A549 (cell line): ENCODE data around the gene ITSN1. TPM values are rescaled to one million over a fixed set of nuclear protein-coding genes. Genes with fewer than 3 reads are reported as not detected.
"Not testable (repeated sequence)": the region's sequence is repeated elsewhere in the genome, so short reads cannot be mapped to it uniquely, and the experiment has no call there.

ENCODE experiments used
- ATAC-seq, 2 experiments: fragments of 200-7000 bp in 1 of 2; fragments of >200 bp in 1 of 2; cut with Nextera tagmentation in 1 of 2; cut with Tn5 transposase in 1 of 2; 3 replicates each; pipeline versions ENCODE4 v1.8.0 to v1.9.1; 2018 to 2020; ENCODE audit warnings: mild to moderate bottlenecking in 1 of 2, moderate library complexity in 1 of 2
- CTCF ChIA-PET: fragments of 300-600 bp; sonication (Branson Sonifier 250); formaldehyde crosslinking; extraction: SDS; loops from one replicate; lab custom pipeline; 2021; ENCODE audit warnings: antibody characterized with exemption, inconsistent platforms; lab: Yijun Ruan, JAX
- POLR2A ChIA-PET: fragments of 350-600 bp; formaldehyde crosslinking; extraction: SDS; loops from one replicate; lab custom pipeline; 2021; ENCODE audit warnings: antibody characterized with exemption, inconsistent platforms; lab: Yijun Ruan, JAX
- DNase-seq, 2 experiments: peaks; one replicate each; pipeline versions ENCODE4 v3.0.0 to v3.0.0-alpha.2; 2011 to 2016; ENCODE audit warnings: low read depth in 1 of 2, low spot score in 1 of 2
- FAIRE-seq: peaks from 2 replicates; lab custom pipeline; 2011; peaks lifted over from hg19 to GRCh38; lab: Jason Lieb, UNC
- H3K27ac ChIP-seq, 2 experiments: fragments of >200 bp; sonication (Bioruptor Twin); formaldehyde crosslinking; 3 replicates each; pipeline ENCODE4 v1.5.1; 2016 to 2017
- H3K4me1 ChIP-seq: fragments of >200 bp; sonication (Bioruptor Twin); formaldehyde crosslinking; 3 replicates; pipeline ENCODE4 v1.6.1; 2016
- H3K4me2 ChIP-seq: fragments of >200 bp; sonication (Bioruptor Twin); formaldehyde crosslinking; 3 replicates; pipeline ENCODE4 v1.6.1; 2016
- H3K4me3 ChIP-seq: fragments of >200 bp; sonication (Bioruptor Twin); formaldehyde crosslinking; 3 replicates; pipeline ENCODE4 v1.5.1; 2016
- H3K9me3 ChIP-seq: fragments of >200 bp; sonication (Bioruptor Twin); formaldehyde crosslinking; 3 replicates; pipeline ENCODE4 v1.6.1; 2016
- CBX8 ChIP-seq: fragments of 200-600 bp; sonication (generic); IDR thresholded peaks from 2 replicates; pipeline ENCODE4 v1.6.1; 2016
- CEBPB ChIP-seq, 2 experiments: fragments of >200 bp in 1 of 2; sonication (Bioruptor Twin) in 1 of 2; formaldehyde crosslinking in 1 of 2; IDR thresholded peaks; 2 replicates each; pipeline ENCODE4 v1.6.1; 2012 to 2016
- FOSL2 ChIP-seq, 2 experiments: fragments of 450-650 bp in 1 of 2; fragments of >200 bp in 1 of 2; sonication (Bioruptor Twin) in 1 of 2; formaldehyde crosslinking; IDR thresholded peaks; 2 replicates each; pipeline versions ENCODE4 v1.5.0 to v1.6.1; 2016 to 2020; ENCODE audit warnings: mild to moderate bottlenecking in 1 of 2, moderate library complexity in 1 of 2
- GATA3 ChIP-seq: IDR thresholded peaks from 2 replicates; pipeline ENCODE4 v1.6.1; 2012; ENCODE audit warnings: borderline replicate concordance
- HEYL ChIP-seq: fragments of 250-450 bp; sonication (Bioruptor Pico); IDR thresholded peaks from 2 replicates; pipeline ENCODE4 v1.8.0; 2021; ENCODE audit warnings: mild to moderate bottlenecking, moderate library complexity
- HOXB13 ChIP-seq: fragments of 250-450 bp; sonication (Bioruptor Pico); IDR thresholded peaks from 2 replicates; pipeline ENCODE4 v1.5.0; 2020; ENCODE audit warnings: low read depth, mild to moderate bottlenecking, moderate library complexity
- JUN ChIP-seq, 2 experiments: fragments of >200 bp; sonication (Bioruptor Twin); formaldehyde crosslinking; IDR thresholded peaks; 2 replicates in 1 of 2; 3 replicates in 1 of 2; pipeline ENCODE4 v1.6.1; 2016 to 2017
- JUNB ChIP-seq: fragments of >200 bp; sonication (Bioruptor Twin); formaldehyde crosslinking; IDR thresholded peaks from 2 replicates; pipeline ENCODE4 v1.6.1; 2016
- MAX ChIP-seq: IDR thresholded peaks from 2 replicates; pipeline ENCODE4 v1.6.1; 2012
- NPAS2 ChIP-seq: fragments of 250-450 bp; sonication (Bioruptor Pico); IDR thresholded peaks from 2 replicates; pipeline ENCODE4 v1.8.0; 2022; ENCODE audit warnings: mild to moderate bottlenecking, moderate library complexity, borderline replicate concordance
- NR3C1 ChIP-seq: fragments of >200 bp; sonication (Bioruptor Twin); formaldehyde crosslinking; IDR thresholded peaks from 3 replicates; pipeline ENCODE4 v1.6.1; 2017
- PBX3 ChIP-seq: IDR thresholded peaks from 2 replicates; pipeline ENCODE4 v1.6.1; 2012
- PHF8 ChIP-seq: fragments of 200-600 bp; sonication (generic); IDR thresholded peaks from 2 replicates; pipeline ENCODE4 v1.6.1; 2016; ENCODE audit warnings: low read depth, mild to moderate bottlenecking, antibody characterized with exemption, moderate library complexity, borderline replicate concordance
- POLR2A ChIP-seq: IDR thresholded peaks from 2 replicates; pipeline ENCODE4 v1.6.1; 2012; ENCODE audit warnings: mild to moderate bottlenecking, low read length
- SMC3 ChIP-seq: fragments of >200 bp; sonication (Bioruptor Twin); formaldehyde crosslinking; IDR thresholded peaks from 3 replicates; pipeline ENCODE4 v1.6.1; 2018; ENCODE audit warnings: inconsistent platforms
- SREBF2 ChIP-seq: fragments of 450-650 bp; IDR thresholded peaks from 2 replicates; pipeline ENCODE4 v1.6.1; 2014; ENCODE audit warnings: mild to moderate bottlenecking, moderate library complexity
- ZC3H11A ChIP-seq: fragments of 450-650 bp; IDR thresholded peaks from 2 replicates; pipeline ENCODE4 v1.6.1; 2014; ENCODE audit warnings: antibody characterized with exemption, mild to moderate bottlenecking
- ZNF302 ChIP-seq: fragments of 250-450 bp; sonication (Bioruptor Pico); IDR thresholded peaks from 2 replicates; pipeline ENCODE4 v1.9.0; 2021; ENCODE audit warnings: inconsistent platforms, mild to moderate bottlenecking, moderate library complexity
- WGBS: methylation state at CpG from one replicate; pipeline ENCODE4 v1.1.6; 2017; ENCODE audit errors: missing lambda C conversion rate; 5-methylcytosine and 5-hydroxymethylcytosine counted together
- polyA plus RNA-seq, 4 experiments: library from polyadenylated mRNA; depleted of rRNA in 3 of 4; stranded (reverse); fragments of >200 nt; fragmentation: RNase III in 1 of 4; extraction: RNeasy Plus Mini Kit Qiagen cat#74134 plus additional on column Dnase treatment in 1 of 4; gene quantifications; 2 replicates in 3 of 4; 3 replicates in 1 of 4; pipeline ENCODE4 v1.2.3, GENCODE V29; 2011 to 2017
- TF ChIP-seq, protein P1 (sequence below): IDR thresholded peaks from 2 replicates; pipeline ENCODE4 v1.6.1; 2012; ENCODE audit warnings: low read depth, borderline replicate concordance
- TF ChIP-seq, protein P2 (sequence below): fragments of 150-350 bp; IDR thresholded peaks from 2 replicates; pipeline ENCODE4 v1.6.1; 2014; ENCODE audit warnings: low read depth, mild to moderate bottlenecking, low read length

Gene ITSN1
- polyA plus RNA-seq, 2 of the 4 experiments (the other 2 are of a cell fraction): 15.2 to 23.7 TPM

- Histone ChIP-seq H3K4me1 (no peaks in the 10 kb centered on the region), H3K9me3 (no peaks in the 10 kb centered on the region), H3K4me2 (no peak overlapping the region), H3K4me3 (no peak overlapping the region), H3K27ac (no peak overlapping the region)
- DNase-seq (no peak), FAIRE-seq (no peak), ATAC-seq (no peak)
- 94% methylated on average over 7 of the region's 7 CpGs for WGBS
- TF ChIP-seq, protein P1, sequence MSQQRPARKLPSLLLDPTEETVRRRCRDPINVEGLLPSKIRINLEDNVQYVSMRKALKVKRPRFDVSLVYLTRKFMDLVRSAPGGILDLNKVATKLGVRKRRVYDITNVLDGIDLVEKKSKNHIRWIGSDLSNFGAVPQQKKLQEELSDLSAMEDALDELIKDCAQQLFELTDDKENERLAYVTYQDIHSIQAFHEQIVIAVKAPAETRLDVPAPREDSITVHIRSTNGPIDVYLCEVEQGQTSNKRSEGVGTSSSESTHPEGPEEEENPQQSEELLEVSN: no peak
- TF ChIP-seq NPAS2 (CRISPR knock-in tag) (no peak), ZC3H11A (no peak), POLR2A (no peak), CEBPB (IDR thresholded peaks at IDR 0.05) (no peak), ZNF302 (CRISPR knock-in tag) (no peak), SREBF2 (no peak), GATA3 (no peak), JUN (IDR thresholded peaks at IDR 0.05) (no peak), JUNB (no peak), HEYL (CRISPR knock-in tag) (no peak), CBX8 (no peak), PHF8 (no peak), NR3C1 (no peak)
- POLR2A ChIA-PET: no interaction called here
- CTCF ChIA-PET: no interaction called here
Measured at GRCh38 chr21:33611006-33611744, 31.1 kb upstream of the ITSN1 start.

- H3K27ac ChIP-seq, CTCF ChIA-PET, FAIRE-seq, H3K4me3 ChIP-seq, H3K9me3 ChIP-seq, H3K4me1 ChIP-seq, H3K4me2 ChIP-seq, DNase-seq, POLR2A ChIA-PET, ATAC-seq: not testable (repeated sequence)
- WGBS: 89% methylated on average over 11 of the region's 11 CpGs
Measured at GRCh38 chr21:33617565-33617964, 24.7 kb upstream of the ITSN1 start.

DNA sequence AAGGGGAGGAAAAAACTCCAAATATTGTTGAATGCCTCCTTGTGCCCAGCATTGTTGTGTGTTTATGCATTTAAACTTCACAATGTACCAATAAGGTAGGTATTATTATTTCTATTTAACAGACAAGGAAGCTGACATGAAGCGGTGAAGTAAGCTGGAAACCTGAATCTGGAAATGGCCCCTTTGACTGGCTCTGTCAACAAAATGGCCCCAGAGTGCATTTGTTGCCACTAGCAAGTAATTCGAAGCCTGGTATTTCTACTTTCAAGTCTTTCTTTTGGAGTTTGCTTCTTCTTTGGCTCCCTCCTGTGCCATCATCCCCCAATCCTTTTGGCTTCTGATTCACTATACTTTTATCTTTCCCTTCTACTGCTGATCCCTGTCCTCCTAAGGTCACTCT, 23.9 kb upstream of the ITSN1 start:
- ATAC-seq: no peak
- ChIA-PET CTCF (interaction anchor here (1.0 to 1.3 kb wide), 2 partner anchors 9 to 13 kb away, joined by 3 to 5 read pairs; no protein-coding TSS in a partner anchor), POLR2A (no interaction called here)
- DNase-seq: no peak
- no peak for TF ChIP-seq PBX3
- no peak for TF ChIP-seq MAX
- TF ChIP-seq JUN (IDR thresholded peaks at IDR 0.05): no peak
- TF ChIP-seq HOXB13 (CRISPR knock-in tag): no peak
- TF ChIP-seq FOSL2 (IDR thresholded peaks at IDR 0.05): no peak
- TF ChIP-seq FOSL2 (CRISPR knock-in tag; IDR thresholded peaks at IDR 0.05): no peak
- no peak for TF ChIP-seq SMC3
- TF ChIP-seq, protein P2, sequence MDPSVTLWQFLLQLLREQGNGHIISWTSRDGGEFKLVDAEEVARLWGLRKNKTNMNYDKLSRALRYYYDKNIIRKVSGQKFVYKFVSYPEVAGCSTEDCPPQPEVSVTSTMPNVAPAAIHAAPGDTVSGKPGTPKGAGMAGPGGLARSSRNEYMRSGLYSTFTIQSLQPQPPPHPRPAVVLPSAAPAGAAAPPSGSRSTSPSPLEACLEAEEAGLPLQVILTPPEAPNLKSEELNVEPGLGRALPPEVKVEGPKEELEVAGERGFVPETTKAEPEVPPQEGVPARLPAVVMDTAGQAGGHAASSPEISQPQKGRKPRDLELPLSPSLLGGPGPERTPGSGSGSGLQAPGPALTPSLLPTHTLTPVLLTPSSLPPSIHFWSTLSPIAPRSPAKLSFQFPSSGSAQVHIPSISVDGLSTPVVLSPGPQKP: no peak
- TF ChIP-seq CBX8: no peak
- TF ChIP-seq ZC3H11A: no peak
- no peaks in the 10 kb centered on the region for H3K4me1 ChIP-seq
- H3K9me3 ChIP-seq: no peaks in the 10 kb centered on the region
- no peak for FAIRE-seq
- no peak overlapping the region for H3K4me2 ChIP-seq
- no peak overlapping the region for H3K4me3 ChIP-seq
- H3K27ac ChIP-seq: no peak overlapping the region
- 95% methylated on average over 2 of the region's 2 CpGs for WGBS
